ENCODE results near the gene OR6S1.
"Not testable (repeated sequence)": the region's sequence is repeated elsewhere in the genome, so short reads cannot be mapped to it uniquely, and the experiment has no call there.

The OR6S1 gene

GRCh38 chr14:20667957-20668356 is 26.5 kb upstream of the OR6S1 start:
- DNase-seq = no peak

- not testable (repeated sequence) for DNase-seq
Observed at GRCh38 chr14:20666400-20666961, 25.0 kb upstream of the OR6S1 start.

GRCh38 chr14:20662968-20663732 is 21.7 kb upstream of the OR6S1 start:
- peak; percentile 64 for DNase-seq

GRCh38 chr14:20661197-20661596 is 19.7 kb upstream of the OR6S1 start:
- DNase-seq = no peak

- DNase-seq = no peak
Observed at GRCh38 chr14:20659813-20660395, 18.4 kb upstream of the OR6S1 start.

GRCh38 chr14:20659336-20659735 is 17.8 kb upstream of the OR6S1 start:
- no peak for DNase-seq

- DNase-seq = no peak
Observed at GRCh38 chr14:20658246-20658645, 16.8 kb upstream of the OR6S1 start.

- DNase-seq = no peak
Observed at GRCh38 chr14:20657216-20658211, 16.0 kb upstream of the OR6S1 start.

- no peak for DNase-seq
Observed at GRCh38 chr14:20656274-20656673, 14.8 kb upstream of the OR6S1 start.

- DNase-seq = no peak
Observed at GRCh38 chr14:20655851-20656250, 14.4 kb upstream of the OR6S1 start.

- no peak for DNase-seq
Observed at GRCh38 chr14:20652996-20653975, 11.8 kb upstream of the OR6S1 start.

GRCh38 chr14:20645481-20645880 is 4.0 kb upstream of the OR6S1 start:
- DNase-seq = no peak

GRCh38 chr14:20644520-20644919 is 3.0 kb upstream of the OR6S1 start:
- DNase-seq = no peak

- not testable (repeated sequence) for DNase-seq
Observed at GRCh38 chr14:20642755-20643154, 1.3 kb upstream of the OR6S1 start.

- no peak for DNase-seq
Observed at GRCh38 chr14:20642182-20642581, 691 bp upstream of the OR6S1 start.

- DNase-seq = peak; percentile 48
Observed at GRCh38 chr14:20632831-20633691, 8.4 kb downstream of the OR6S1 start.

- no peak for DNase-seq
Observed at GRCh38 chr14:20632448-20632830, 9.1 kb downstream of the OR6S1 start.

- peak; percentile 10 for DNase-seq
Observed at GRCh38 chr14:20631880-20632389, 9.6 kb downstream of the OR6S1 start.

GRCh38 chr14:20631023-20631879 is 10.2 kb downstream of the OR6S1 start:
- DNase-seq = peak; percentile 52

All from T-helper 9 cell (primary cell).